Aorta (tissue), 5 donors: ENCODE results near the gene ARMC7. TPM values are rescaled to one million over a fixed set of nuclear protein-coding genes. Genes with fewer than 3 reads are reported as not detected.
"Not testable (repeated sequence)": the region's sequence is repeated elsewhere in the genome, so short reads cannot be mapped to it uniquely, and the experiment has no call there.

Experiments used
- ATAC-seq: fragments of 200-7000 bp; cut with Tn5 transposase; one replicate; pipeline ENCODE4 v1.9.1; 2022; ENCODE audit warnings: moderate library complexity; ENCODE audit not compliant: low FRiP score
- DNase-seq, 2 donors: peaks; one replicate each; pipeline ENCODE4 v3.0.0-alpha.2; 2020
- H3K27ac ChIP-seq, 2 donors: one replicate each; pipeline ENCODE4 v1.5.1; 2013; ENCODE audit warnings: low read length in 2 of 2, mild to moderate bottlenecking in 2 of 2, moderate library complexity in 2 of 2, control low read depth in 1 of 2, inconsistent platforms in 1 of 2, low read depth in 1 of 2
- H3K27me3 ChIP-seq, 2 donors: one replicate each; pipeline ENCODE4 v1.6.1; 2013; ENCODE audit warnings: control low read depth in 1 of 2, low read length in 1 of 2, mild to moderate bottlenecking in 1 of 2, moderate library complexity in 1 of 2; ENCODE audit not compliant: insufficient read depth in 2 of 2, control insufficient read depth in 1 of 2
- H3K36me3 ChIP-seq, 2 donors: one replicate each; pipeline ENCODE4 v1.6.1; 2013; ENCODE audit warnings: control low read depth in 1 of 2, low read length in 1 of 2, mild to moderate bottlenecking in 1 of 2; ENCODE audit not compliant: insufficient read depth in 2 of 2, control insufficient read depth in 1 of 2
- H3K4me1 ChIP-seq, 2 donors: one replicate each; pipeline ENCODE4 v1.6.1; 2013; ENCODE audit warnings: low read length in 2 of 2, control low read depth in 1 of 2, mild to moderate bottlenecking in 1 of 2, moderate library complexity in 1 of 2; ENCODE audit not compliant: insufficient read depth in 2 of 2, control insufficient read depth in 1 of 2
- H3K4me3 ChIP-seq, 2 donors: one replicate each; pipeline ENCODE4 v1.5.1; 2013; ENCODE audit warnings: low read length in 2 of 2, control low read depth in 1 of 2, mild to moderate bottlenecking in 1 of 2
- H3K9me3 ChIP-seq: one replicate; pipeline ENCODE4 v1.6.1; 2013; ENCODE audit warnings: mild to moderate bottlenecking, low read length; ENCODE audit not compliant: control insufficient read depth
- WGBS, 2 donors: extraction: QIAGEN DNeasy Blood & Tissue Kit; methylation state at CpG; one replicate each; pipeline ENCODE4 v1.1.7; 2013; 5-methylcytosine and 5-hydroxymethylcytosine counted together
- intact Hi-C, 2 donors: fragments of 100-400 bp; cut with DNase I; formaldehyde crosslinking; loops; one replicate each; pipeline versions ENCODE4 v1.14.2 to v1.15.0; 2022
- polyA plus RNA-seq, 2 donors: library from polyadenylated mRNA; stranded (reverse); fragments of 200-250 nt; gene quantifications; one replicate each; pipeline ENCODE4 v1.2.3, GENCODE V29; 2013
- total RNA-seq, 2 donors: library from RNA; stranded (reverse); fragmentation: NEBNext Ultra II Directional; extraction: Animal tissue kit (Norgen Biotek cat#: 25700); gene quantifications; one replicate each; pipeline ENCODE4 v1.2.1, GENCODE V29; 2021
- donor health status: healthy with polysubstance abuse.
- donor health status: Bipolar disorder and iron deficiency.
- donor health status: DM: no; HTN: no; CAD: no.
- donor health status: DM: no; HTN: no; CAD: no.
- donor health status: DM: yes; HTN: yes; CAD: no.

ARMC7 gene
- total and polyA plus RNA-seq, 4 donors, result 4.9 to 19.4 (median 8.6) TPM

DNA sequence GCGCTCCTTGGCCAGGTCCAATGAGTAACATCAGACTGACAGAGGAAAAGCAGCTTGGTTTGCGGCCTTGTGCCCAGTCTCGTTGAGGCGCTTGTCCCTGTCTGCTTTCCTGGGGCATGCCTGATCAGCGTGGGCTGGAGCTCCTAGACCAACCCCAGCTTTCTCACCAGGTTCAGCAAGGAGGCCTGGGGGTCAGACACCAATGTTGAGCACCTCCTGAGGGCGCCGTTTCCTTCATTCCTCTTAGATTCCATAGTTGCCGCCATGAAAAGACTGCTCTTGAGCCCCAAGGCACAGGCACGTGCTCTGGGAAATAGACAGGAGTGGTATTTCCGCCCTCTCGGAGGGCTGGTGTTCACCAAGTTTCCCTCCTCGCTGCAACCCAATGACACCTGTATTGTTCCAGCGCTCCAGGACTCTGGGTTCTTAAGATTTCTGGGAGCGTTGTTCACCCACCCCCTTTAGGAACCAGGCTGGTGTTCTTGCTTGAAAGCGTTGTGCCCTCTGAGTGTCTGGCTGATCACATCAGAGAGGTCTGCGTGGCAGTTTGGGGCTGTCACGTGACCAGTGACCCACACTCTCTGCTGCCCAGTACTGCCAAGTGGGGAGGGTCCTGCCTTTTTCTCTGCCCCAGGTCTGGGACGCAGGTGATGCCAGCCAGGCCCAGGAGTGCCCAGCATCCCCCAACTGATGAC, 44.8 kb upstream of the ARMC7 start:
- H3K27me3 ChIP-seq, result no peaks in the 10 kb centered on the region
- H3K4me3 ChIP-seq, result no peak overlapping the region
- DNase-seq (peak in 1 of 2 donors; percentile 57), ATAC-seq (no peak)
- intact Hi-C loops, result no loop called here
- H3K27ac ChIP-seq, result no peak overlapping the region
- peaks cover 0 to 7% of the 10 kb centered on the region in 2 donors for H3K36me3 ChIP-seq
- 91% methylated on average over 18 of the region's 18 CpGs for WGBS, 2 donors
- no peaks in the 10 kb centered on the region for H3K9me3 ChIP-seq
- no peaks in the 10 kb centered on the region for H3K4me1 ChIP-seq

- 80 to 83% methylated on average over 6 of the region's 6 CpGs for WGBS, 2 donors
- intact Hi-C loops, result no loop called here
Measured at GRCh38 chr17:75065562-75066151, 44.1 kb upstream of the ARMC7 start.

GRCh38 chr17:75067856-75068255, 41.9 kb upstream of the ARMC7 start:
- H3K4me1 ChIP-seq, result no peaks in the 10 kb centered on the region
- 69 to 74% methylated on average over 4 of the region's 4 CpGs for WGBS, 2 donors
- no peak overlapping the region for H3K4me3 ChIP-seq
- peaks cover 0 to 5% of the 10 kb centered on the region in 2 donors for H3K36me3 ChIP-seq
- peak in 1 of 2 donors; percentile 41 for DNase-seq
- H3K27ac ChIP-seq, result no peak overlapping the region
- no peaks in the 10 kb centered on the region for H3K27me3 ChIP-seq
- H3K9me3 ChIP-seq, result no peaks in the 10 kb centered on the region
- intact Hi-C loops, result no loop called here
- no peak for ATAC-seq

More at GRCh38 chr17:75065562-75066151, 44.1 kb upstream of the ARMC7 start:
- H3K27ac ChIP-seq, result no peak overlapping the region
- H3K36me3 ChIP-seq, result peaks cover 0 to 7% of the 10 kb centered on the region in 2 donors
- ATAC-seq (no peak), DNase-seq (peak in 1 of 2 donors; percentile 22)
- H3K27me3 ChIP-seq, result no peaks in the 10 kb centered on the region
- H3K9me3 ChIP-seq, result no peaks in the 10 kb centered on the region
- H3K4me3 ChIP-seq, result no peak overlapping the region
- H3K4me1 ChIP-seq, result no peaks in the 10 kb centered on the region

- Histone ChIP-seq H3K9me3 (no peaks in the 10 kb centered on the region), H3K36me3 (peaks cover 0 to 3% of the 10 kb centered on the region in 2 donors), H3K4me1 (no peaks in the 10 kb centered on the region), H3K27ac (no peak overlapping the region), H3K4me3 (no peak overlapping the region), H3K27me3 (no peaks in the 10 kb centered on the region)
- intact Hi-C loops, result no loop called here
- DNase-seq (no peak), ATAC-seq (no peak)
- WGBS, 2 donors, result 73 to 83% methylated on average over 8 of the region's 8 CpGs
Measured at GRCh38 chr17:75068750-75069149, 41.0 kb upstream of the ARMC7 start.

DNA sequence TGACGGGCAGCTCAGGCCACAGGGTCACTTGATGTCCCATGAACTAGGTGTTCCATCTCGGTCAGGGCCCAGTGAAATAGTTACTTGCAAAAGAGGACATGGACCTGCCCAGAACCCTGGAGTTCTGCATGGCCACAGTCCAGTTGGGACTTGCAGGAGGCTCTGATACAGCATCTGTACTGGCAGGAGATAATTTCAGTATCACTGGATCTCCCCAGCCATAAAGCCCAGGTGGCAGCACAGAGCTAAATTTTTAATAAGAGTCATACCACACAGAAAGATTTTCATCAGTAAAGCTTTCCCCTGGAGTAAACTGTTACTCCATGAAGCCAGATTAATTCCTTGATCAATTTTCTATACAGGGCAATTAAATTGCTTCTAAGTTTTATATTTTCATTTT, 40.0 kb upstream of the ARMC7 start:
- H3K27me3 ChIP-seq, result no peaks in the 10 kb centered on the region
- H3K4me1 ChIP-seq, result no peaks in the 10 kb centered on the region
- intact Hi-C loops, result no loop called here
- no peak overlapping the region for H3K27ac ChIP-seq
- H3K4me3 ChIP-seq, result no peak overlapping the region
- WGBS, 2 donors, result 95 to 97% methylated on average over 2 of the region's 2 CpGs
- ATAC-seq, result no peak
- DNase-seq, result peak in 1 of 2 donors; percentile 55
- no peaks in the 10 kb centered on the region for H3K9me3 ChIP-seq
- H3K36me3 ChIP-seq, result no peaks in the 10 kb centered on the region

- H3K4me3 ChIP-seq, ATAC-seq, H3K4me1 ChIP-seq, H3K36me3 ChIP-seq, H3K27ac ChIP-seq, H3K9me3 ChIP-seq, DNase-seq, intact Hi-C loops, H3K27me3 ChIP-seq: not testable (repeated sequence)
- 65% methylated on average over 8 of the region's 8 CpGs for WGBS, 2 donors
Measured at GRCh38 chr17:75071478-75072271, 38.1 kb upstream of the ARMC7 start.

DNA sequence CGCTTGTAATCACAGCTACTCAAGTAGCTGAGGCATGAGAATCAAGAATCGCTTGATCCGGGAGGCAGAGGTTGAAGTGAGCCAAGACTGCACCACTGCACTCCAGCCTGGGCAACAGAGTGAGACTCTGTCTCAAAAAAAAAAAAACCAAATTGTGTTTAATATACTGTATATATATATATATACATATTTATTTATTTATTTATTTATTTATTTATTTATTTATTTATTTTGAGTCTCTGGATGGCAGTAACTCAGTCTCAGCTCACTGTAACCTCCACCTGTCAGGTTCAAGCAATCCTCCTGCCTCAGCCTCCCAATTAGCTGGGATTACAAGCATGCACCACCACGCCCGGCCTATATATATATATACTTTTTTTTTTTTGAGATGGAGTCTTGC, 36.9 kb upstream of the ARMC7 start:
- DNase-seq, H3K9me3 ChIP-seq, H3K27ac ChIP-seq, H3K4me3 ChIP-seq, intact Hi-C loops, H3K27me3 ChIP-seq, H3K4me1 ChIP-seq, H3K36me3 ChIP-seq, ATAC-seq: not testable (repeated sequence)
- 96 to 98% methylated on average over 5 of the region's 5 CpGs for WGBS, 2 donors

DNA sequence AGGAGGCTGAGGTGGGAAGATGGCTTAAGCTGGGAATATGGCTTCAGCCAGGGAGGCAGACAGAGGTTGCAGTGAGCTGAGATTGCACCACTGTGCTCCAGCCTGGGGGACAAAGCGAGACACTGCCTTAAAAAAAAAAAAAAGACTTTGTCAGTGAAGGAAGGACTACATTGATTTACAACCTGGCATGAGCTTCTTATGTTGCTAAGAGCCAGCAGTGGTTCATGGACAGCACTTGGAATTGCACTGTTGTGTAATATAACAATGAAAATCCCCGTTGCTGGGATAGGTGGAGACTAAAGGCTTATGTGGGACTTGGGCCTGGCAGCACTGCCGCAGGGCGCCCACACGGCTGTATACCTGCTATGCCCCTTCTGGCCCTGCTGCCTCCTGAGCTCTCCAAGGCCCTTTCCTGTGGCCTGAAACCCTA, 36.1 kb upstream of the ARMC7 start:
- Histone ChIP-seq H3K36me3 (no peaks in the 10 kb centered on the region), H3K4me3 (no peak overlapping the region), H3K9me3 (no peaks in the 10 kb centered on the region), H3K4me1 (no peaks in the 10 kb centered on the region), H3K27ac (no peak overlapping the region), H3K27me3 (no peaks in the 10 kb centered on the region)
- peak; percentile 54 for ATAC-seq
- intact Hi-C loops, result no loop called here
- no peak for DNase-seq
- 80 to 84% methylated on average over 5 of the region's 5 CpGs for WGBS, 2 donors
